Natural killer cell (primary cell): ENCODE measurements around the gene BCR. TPM values are rescaled to one million over a fixed set of nuclear protein-coding genes. Genes with fewer than 3 reads are reported as not detected.

ENCODE experiments used
- ATAC-seq, 3 donors: fragments of 150-1000 bp in 2 of 3; fragments of 200-7000 bp in 1 of 3; cut with Tn5 transposase; 1 replicate in 1 of 3; 2 replicates in 2 of 3; pipeline ENCODE4 v1.10.0; 2021; ENCODE audit warnings: mild to moderate bottlenecking in 2 of 3, moderate library complexity in 2 of 3
- DNase-seq, 2 donors: peaks; one replicate each; pipeline versions ENCODE4 v3.0.0 to v3.0.0-alpha.2; 2013 to 2021; ENCODE audit warnings: mixed read lengths in 1 of 2
- H3K27ac ChIP-seq: one replicate; pipeline ENCODE4 v1.5.1; 2013; ENCODE audit warnings: mild to moderate bottlenecking, low read length
- H3K27me3 ChIP-seq: one replicate; pipeline ENCODE4 v1.6.1; 2013; ENCODE audit warnings: low read length; ENCODE audit not compliant: control insufficient read depth, insufficient read depth
- H3K36me3 ChIP-seq: one replicate; pipeline ENCODE4 v1.6.1; 2013; ENCODE audit warnings: low read length; ENCODE audit not compliant: control insufficient read depth, insufficient read depth
- H3K4me1 ChIP-seq: one replicate; pipeline ENCODE4 v1.6.1; 2013; ENCODE audit warnings: low read length; ENCODE audit not compliant: control insufficient read depth, insufficient read depth
- H3K4me3 ChIP-seq: one replicate; pipeline ENCODE4 v1.5.1; 2013; ENCODE audit warnings: low read length
- H3K9me3 ChIP-seq: one replicate; pipeline ENCODE4 v1.6.1; 2013; ENCODE audit warnings: low read length; ENCODE audit not compliant: control insufficient read depth, insufficient read depth
- H3K27ac Mint-ChIP-seq, 2 donors: one replicate each; pipeline ENCODE4 v1.8.0; 2022; ENCODE audit warnings: mild to moderate bottlenecking in 2 of 2, mixed read lengths in 2 of 2, moderate library complexity in 1 of 2
- H3K27me3 Mint-ChIP-seq, 2 donors: one replicate each; pipeline ENCODE4 v1.8.0; 2022; ENCODE audit warnings: low read depth in 2 of 2, mixed read lengths in 2 of 2
- H3K36me3 Mint-ChIP-seq: one replicate; pipeline ENCODE4 v1.8.0; 2022; ENCODE audit warnings: mixed read lengths
- H3K4me1 Mint-ChIP-seq, 2 donors: one replicate each; pipeline ENCODE4 v1.8.0; 2022; ENCODE audit warnings: mixed read lengths in 2 of 2
- H3K4me3 Mint-ChIP-seq: one replicate; pipeline ENCODE4 v1.8.0; 2022; ENCODE audit warnings: mild to moderate bottlenecking, moderate library complexity, mixed read lengths
- H3K9me3 Mint-ChIP-seq, 2 donors: one replicate each; pipeline ENCODE4 v1.8.0; 2022; ENCODE audit warnings: mixed read lengths in 2 of 2
- CTCF ChIP-seq: fragments of 200-600 bp; IDR thresholded peaks from one replicate; pipeline ENCODE4 v1.8.0; 2022; ENCODE audit warnings: antibody characterized with exemption
- WGBS: methylation state at CpG from one replicate; pipeline ENCODE4 v1.1.7; 2013; ENCODE audit warnings: missing lambda C conversion rate; ENCODE audit not compliant: insufficient coverage; 5-methylcytosine and 5-hydroxymethylcytosine counted together
- intact Hi-C: fragments of 100-400 bp; cut with micrococcal nuclease; formaldehyde crosslinking; loops from one replicate; pipeline ENCODE4 v1.14.2; 2022
- total RNA-seq, 4 donors: library from RNA; stranded (reverse); fragments of 120-200 nt in 1 of 4; gene quantifications; one replicate each; pipeline versions ENCODE4 v1.2.3 to v1.2.4, GENCODE V29; 2013 to 2022

BCR gene
- total RNA-seq, 3 donors from 2014 or later (not counting 1 experiment from before 2014, with no cell fraction given): 166 to 186 (median 167) TPM

- H3K4me1 ChIP-seq: peaks cover 28% of the 10 kb centered on the region
- intact Hi-C loops: no loop called here
- TF ChIP-seq CTCF: no peak
- no peaks in the 10 kb centered on the region for H3K27me3 Mint-ChIP-seq
- H3K27me3 ChIP-seq: no peaks in the 10 kb centered on the region
- H3K4me3 Mint-ChIP-seq: no peak overlapping the region
- no peaks in the 10 kb centered on the region for H3K9me3 ChIP-seq
- H3K36me3 ChIP-seq: peaks cover 15% of the 10 kb centered on the region
- no peaks in the 10 kb centered on the region for H3K9me3 Mint-ChIP-seq
- H3K4me3 ChIP-seq: no peak overlapping the region
- peaks cover 66 to 72% of the 10 kb centered on the region in 2 donors for H3K4me1 Mint-ChIP-seq
- WGBS: 87% methylated on average over 8 of the region's 9 CpGs
- ATAC-seq: no peak
- no peak for DNase-seq
- H3K27ac Mint-ChIP-seq: peak overlapping the region in 1 of 2 donors; percentile 57
- no peak overlapping the region for H3K27ac ChIP-seq
- no peaks in the 10 kb centered on the region for H3K36me3 Mint-ChIP-seq
These were observed 10.2 kb downstream of the BCR start for GRCh38 chr22:23190526-23190925.

DNA sequence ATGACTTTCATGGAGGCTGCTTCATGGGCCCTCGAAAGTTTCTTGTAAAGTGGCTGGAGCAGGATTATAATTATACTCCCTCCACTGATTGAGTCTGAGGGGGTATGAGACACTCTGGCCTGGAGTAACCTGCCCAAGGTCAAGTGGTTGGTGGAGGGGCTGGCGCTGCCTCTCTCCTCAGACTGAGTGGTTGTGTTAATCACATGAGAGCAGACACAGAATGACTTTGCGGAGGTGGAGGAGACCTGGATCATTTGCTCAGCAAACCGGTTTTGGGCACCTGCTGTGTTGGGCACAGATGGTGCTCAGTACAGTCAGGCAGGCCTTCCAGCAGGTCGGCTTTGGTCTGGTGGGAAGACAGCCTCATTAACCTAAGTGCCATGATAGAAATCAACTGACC, 11.8 kb downstream of the BCR start:
- no peak overlapping the region for H3K4me3 Mint-ChIP-seq
- peaks cover 17% of the 10 kb centered on the region for H3K36me3 ChIP-seq
- WGBS: 71% methylated on average over 4 of the region's 5 CpGs
- H3K27ac Mint-ChIP-seq: peak overlapping the region in 1 of 2 donors; percentile 81
- no peaks in the 10 kb centered on the region for H3K36me3 Mint-ChIP-seq
- H3K4me3 ChIP-seq: no peak overlapping the region
- intact Hi-C loops: no loop called here
- no peaks in the 10 kb centered on the region for H3K9me3 ChIP-seq
- no peak for TF ChIP-seq CTCF
- no peak overlapping the region for H3K27ac ChIP-seq
- no peaks in the 10 kb centered on the region for H3K27me3 ChIP-seq
- H3K27me3 Mint-ChIP-seq: no peaks in the 10 kb centered on the region
- peaks cover 12% of the 10 kb centered on the region for H3K4me1 ChIP-seq
- ATAC-seq (no peak), DNase-seq (no peak)
- H3K4me1 Mint-ChIP-seq: peaks cover 53 to 69% of the 10 kb centered on the region in 2 donors
- no peaks in the 10 kb centered on the region for H3K9me3 Mint-ChIP-seq

GRCh38 chr22:23192558-23192957, 12.2 kb downstream of the BCR start:
- intact Hi-C loops: no loop called here
- Mint-ChIP-seq H3K4me3 (no peak overlapping the region), H3K27me3 (no peaks in the 10 kb centered on the region), H3K27ac (peak overlapping the region; percentile 16 to 81), H3K4me1 (peaks cover 52 to 69% of the 10 kb centered on the region in 2 donors), H3K36me3 (no peaks in the 10 kb centered on the region), H3K9me3 (no peaks in the 10 kb centered on the region)
- WGBS: 97% methylated on average over 4 of the region's 4 CpGs
- Histone ChIP-seq H3K9me3 (no peaks in the 10 kb centered on the region), H3K4me3 (no peak overlapping the region), H3K4me1 (peaks cover 8% of the 10 kb centered on the region), H3K27ac (no peak overlapping the region), H3K36me3 (peaks cover 18% of the 10 kb centered on the region), H3K27me3 (no peaks in the 10 kb centered on the region)
- TF ChIP-seq CTCF: no peak
- DNase-seq (no peak), ATAC-seq (no peak)

DNA sequence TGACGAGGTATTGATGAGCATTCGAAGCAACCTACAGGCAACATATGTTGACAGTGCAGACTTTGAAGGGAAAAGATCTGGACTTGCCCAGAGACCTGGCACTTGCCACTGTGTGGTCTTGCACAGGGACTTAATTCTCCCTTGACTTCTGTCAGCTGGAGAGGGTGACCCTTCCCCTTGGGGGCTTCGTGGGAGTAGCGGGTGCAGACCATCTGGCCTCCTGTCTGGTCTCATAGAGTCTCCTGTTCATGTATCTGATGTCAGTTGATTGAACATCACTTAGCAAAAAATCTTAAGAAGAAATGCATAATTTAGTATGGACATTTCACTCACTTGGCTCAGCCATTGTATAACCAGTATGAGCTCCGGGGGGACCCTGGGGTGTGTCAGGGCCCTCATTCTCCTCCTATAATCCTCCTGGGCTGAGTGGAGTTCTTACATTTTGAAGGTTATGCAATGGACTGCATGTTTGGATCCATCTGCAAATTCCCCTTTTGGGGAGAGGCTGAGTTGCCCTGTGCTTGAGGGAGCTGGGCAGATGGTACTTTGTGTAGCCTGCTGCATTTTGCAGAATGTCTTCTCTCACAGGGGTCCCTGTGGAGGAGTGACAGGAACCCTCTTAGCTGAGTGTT, 13.0 kb downstream of the BCR start:
- H3K27me3 Mint-ChIP-seq: no peaks in the 10 kb centered on the region
- DNase-seq (no peak), ATAC-seq (no peak)
- peak overlapping the region; percentile 16 to 81 for H3K27ac Mint-ChIP-seq
- no peak overlapping the region for H3K4me3 Mint-ChIP-seq
- H3K4me3 ChIP-seq: no peak overlapping the region
- H3K4me1 ChIP-seq: peaks cover 2% of the 10 kb centered on the region
- H3K4me1 Mint-ChIP-seq: peaks cover 52 to 69% of the 10 kb centered on the region in 2 donors
- intact Hi-C loops: no loop called here
- no peaks in the 10 kb centered on the region for H3K27me3 ChIP-seq
- H3K36me3 Mint-ChIP-seq: no peaks in the 10 kb centered on the region
- peaks cover 13% of the 10 kb centered on the region for H3K36me3 ChIP-seq
- H3K9me3 ChIP-seq: no peaks in the 10 kb centered on the region
- WGBS: 85% methylated on average over 4 of the region's 5 CpGs
- H3K27ac ChIP-seq: no peak overlapping the region
- TF ChIP-seq CTCF: no peak
- H3K9me3 Mint-ChIP-seq: no peaks in the 10 kb centered on the region
